ENCODE data around the gene KCTD7.
"Not testable (repeated sequence)": the region's sequence is repeated elsewhere in the genome, so short reads cannot be mapped to it uniquely, and the experiment has no call there.

KCTD7 gene

GRCh38 chr7:66617295-66617694 lies 11.4 kb upstream of the KCTD7 start:
- no peak for DNase-seq (ENCODE audit: low read depth)

- not testable (repeated sequence) for DNase-seq (ENCODE audit: low read depth)
These were observed 9.2 kb upstream of the KCTD7 start for GRCh38 chr7:66619341-66619948.

- DNase-seq (ENCODE audit: low read depth), result no peak
These were observed 2.2 kb upstream of the KCTD7 start for GRCh38 chr7:66626331-66626934.

GRCh38 chr7:66627151-66627681 lies 1.5 kb upstream of the KCTD7 start:
- no peak for DNase-seq (ENCODE audit: low read depth)

GRCh38 chr7:66627881-66628360 lies 760 bp upstream of the KCTD7 start:
- no peak for DNase-seq (ENCODE audit: low read depth)

GRCh38 chr7:66629222-66630062 lies 761 bp downstream of the KCTD7 start:
- DNase-seq (ENCODE audit: low read depth), result no peak

GRCh38 chr7:66630531-66630930 lies 1.9 kb downstream of the KCTD7 start:
- no peak for DNase-seq (ENCODE audit: low read depth)

- DNase-seq (ENCODE audit: low read depth), result no peak
These were observed 2.8 kb downstream of the KCTD7 start for GRCh38 chr7:66631471-66631870.

- DNase-seq (ENCODE audit: low read depth), result no peak
These were observed 6.1 kb downstream of the KCTD7 start for GRCh38 chr7:66634816-66635215.

- not testable (repeated sequence) for DNase-seq (ENCODE audit: low read depth)
These were observed 6.8 kb downstream of the KCTD7 start for GRCh38 chr7:66635322-66635981.

- not testable (repeated sequence) for DNase-seq (ENCODE audit: low read depth)
These were observed 7.4 kb downstream of the KCTD7 start for GRCh38 chr7:66635982-66636546.

- no peak for DNase-seq (ENCODE audit: low read depth)
These were observed 9.8 kb downstream of the KCTD7 start for GRCh38 chr7:66638309-66639099.

GRCh38 chr7:66639773-66640172 lies 11.1 kb downstream of the KCTD7 start:
- DNase-seq (ENCODE audit: low read depth), result no peak

GRCh38 chr7:66640802-66641525 lies 12.3 kb downstream of the KCTD7 start:
- no peak for DNase-seq (ENCODE audit: low read depth)

- DNase-seq (ENCODE audit: low read depth), result no peak
These were observed 12.8 kb downstream of the KCTD7 start for GRCh38 chr7:66641526-66641871.

- no peak for DNase-seq (ENCODE audit: low read depth)
These were observed 13.5 kb downstream of the KCTD7 start for GRCh38 chr7:66642186-66642585.

GRCh38 chr7:66642932-66643331 lies 14.3 kb downstream of the KCTD7 start:
- no peak for DNase-seq (ENCODE audit: low read depth)

GRCh38 chr7:66643395-66643794 lies 14.7 kb downstream of the KCTD7 start:
- DNase-seq (ENCODE audit: low read depth), result no peak

GRCh38 chr7:66651026-66651425 lies 22.3 kb downstream of the KCTD7 start:
- not testable (repeated sequence) for DNase-seq (ENCODE audit: low read depth)

GRCh38 chr7:66653719-66654274 lies 25.1 kb downstream of the KCTD7 start:
- DNase-seq (ENCODE audit: low read depth), result not testable (repeated sequence)
